SIG-M5 treated with dmso at 0.1 percent for 504 hours (cell line): Measurements from ENCODE around the gene KCTD10.

Experiments used
- DNase-seq: peaks from one replicate; lab custom pipeline; 2025; ENCODE audit not compliant: unreplicated experiment; lab: John Stamatoyannopoulos, UW

KCTD10 gene

GRCh38 chr12:109494348-109494881 lies 17.3 kb upstream of the KCTD10 start:
- no peak for DNase-seq

GRCh38 chr12:109493938-109494337 lies 16.8 kb upstream of the KCTD10 start:
- DNase-seq = no peak

GRCh38 chr12:109493090-109493489 lies 16.0 kb upstream of the KCTD10 start:
- no peak for DNase-seq

- no peak for DNase-seq
Measured at GRCh38 chr12:109492371-109492770, 15.3 kb upstream of the KCTD10 start.

- DNase-seq = no peak
Measured at GRCh38 chr12:109491671-109492070, 14.6 kb upstream of the KCTD10 start.

- DNase-seq = no peak
Measured at GRCh38 chr12:109489955-109490565, 13.0 kb upstream of the KCTD10 start.

GRCh38 chr12:109489016-109489954 lies 12.2 kb upstream of the KCTD10 start:
- DNase-seq = no peak

GRCh38 chr12:109488051-109488665 lies 11.1 kb upstream of the KCTD10 start:
- no peak for DNase-seq

GRCh38 chr12:109487181-109488050 lies 10.3 kb upstream of the KCTD10 start:
- DNase-seq = no peak

GRCh38 chr12:109485201-109485600 lies 8.1 kb upstream of the KCTD10 start:
- no peak for DNase-seq

- no peak for DNase-seq
Measured at GRCh38 chr12:109483346-109483745, 6.2 kb upstream of the KCTD10 start.

GRCh38 chr12:109482894-109483293 lies 5.8 kb upstream of the KCTD10 start:
- no peak for DNase-seq

GRCh38 chr12:109482491-109482890 lies 5.4 kb upstream of the KCTD10 start:
- no peak for DNase-seq

GRCh38 chr12:109481863-109482262 lies 4.8 kb upstream of the KCTD10 start:
- no peak for DNase-seq

GRCh38 chr12:109480356-109480755 lies 3.3 kb upstream of the KCTD10 start:
- no peak for DNase-seq

- DNase-seq = no peak
Measured at GRCh38 chr12:109479761-109480160, 2.7 kb upstream of the KCTD10 start.

GRCh38 chr12:109477963-109478315 lies 839 bp upstream of the KCTD10 start:
- DNase-seq = no peak

GRCh38 chr12:109476807-109477184 lies 304 bp downstream of the KCTD10 start:
- no peak for DNase-seq

- no peak for DNase-seq
Measured at GRCh38 chr12:109475993-109476806, 900 bp downstream of the KCTD10 start.

GRCh38 chr12:109475121-109475520 lies 2.0 kb downstream of the KCTD10 start:
- no peak for DNase-seq
